HG03066 (cell line): ENCODE results near the gene OR8A1.

Experiments
- ATAC-seq: cut with Tn5 transposase; IDR thresholded peaks from one replicate; pipeline ENCODE4 v1.9.1; 2021; ENCODE audit warnings: low read depth; ENCODE audit not compliant: unreplicated experiment

Gene OR8A1

DNA sequence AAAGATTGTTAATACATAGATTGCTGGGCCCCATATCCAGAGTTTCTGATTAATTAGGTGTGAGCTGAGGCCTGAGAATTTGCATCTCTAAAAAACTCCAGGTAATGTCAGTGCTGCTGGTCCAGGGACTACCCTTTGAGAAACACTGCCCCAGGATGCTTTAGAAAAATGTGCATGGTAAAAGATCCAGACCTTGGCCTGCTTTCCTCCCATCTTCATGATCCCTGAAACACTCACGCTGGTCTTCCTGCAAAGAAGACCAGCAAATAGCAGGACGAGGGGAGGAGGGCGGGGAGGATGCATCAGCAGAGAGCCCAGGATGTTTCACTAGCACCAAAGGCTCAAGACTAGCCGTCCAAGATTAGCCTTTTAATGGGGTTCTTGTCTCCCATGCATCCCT, at the start of gene OR8A1:
OR8A1 (plus strand) TSS at position 301 of the 400 bp plus-strand sequence. CDS start 123 bp downstream, outside the sequence.
- ATAC-seq, result no peak

DNA sequence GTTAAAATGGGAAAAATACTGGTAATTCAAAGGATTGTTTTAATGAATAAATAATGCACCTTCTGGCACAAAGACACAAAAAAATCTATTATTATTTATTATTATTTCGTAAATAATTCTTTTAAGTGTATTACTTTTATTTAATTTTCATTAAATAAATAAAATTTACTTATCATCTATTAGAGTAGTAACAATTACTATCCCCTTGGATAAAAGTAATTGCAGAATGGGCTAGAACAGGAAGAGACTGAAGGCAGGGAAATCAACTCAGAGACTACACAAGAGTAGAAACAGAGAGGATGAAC, 49.3 kb upstream of the OR8A1 start:
- no peak for ATAC-seq

DNA sequence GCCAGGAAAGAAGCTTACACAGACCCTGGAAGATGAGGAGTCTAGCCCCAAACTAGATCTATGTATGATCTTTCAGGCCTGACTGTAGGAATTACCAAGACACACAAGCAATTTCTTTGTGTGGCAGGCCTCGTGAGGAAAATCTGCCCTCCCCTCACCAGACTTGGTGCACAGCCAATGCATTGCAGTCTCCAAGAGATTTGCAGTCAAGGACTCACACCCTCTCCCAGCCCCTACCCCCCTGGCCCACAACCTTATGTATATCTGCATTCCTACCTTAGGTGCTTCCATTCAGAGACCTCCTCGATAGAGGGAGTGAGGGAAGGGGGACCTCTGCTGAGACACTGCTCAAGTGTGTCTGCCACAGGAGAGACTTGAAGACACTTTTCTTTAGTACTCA, 36.2 kb upstream of the OR8A1 start:
- no peak for ATAC-seq

DNA sequence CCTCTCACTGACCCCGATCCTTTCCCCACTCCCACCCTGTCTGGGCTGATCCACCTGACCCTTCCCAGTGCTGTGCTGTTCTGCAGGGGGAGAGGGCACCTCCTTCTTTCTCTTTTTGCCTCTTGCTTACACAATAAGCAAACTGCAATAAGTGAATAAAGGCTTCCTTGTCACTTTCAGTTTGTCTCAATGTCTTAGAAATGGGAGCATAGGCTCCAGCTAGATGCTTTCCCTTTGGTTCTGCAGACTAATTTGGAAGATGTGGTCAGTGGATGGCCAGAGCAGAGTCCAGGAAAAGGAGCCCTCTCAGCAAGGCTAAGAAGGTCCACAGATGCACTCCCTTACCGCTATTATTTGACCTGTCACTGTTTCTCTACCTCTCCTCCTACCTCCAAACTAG, 35.7 kb upstream of the OR8A1 start:
- ATAC-seq, result no peak

DNA sequence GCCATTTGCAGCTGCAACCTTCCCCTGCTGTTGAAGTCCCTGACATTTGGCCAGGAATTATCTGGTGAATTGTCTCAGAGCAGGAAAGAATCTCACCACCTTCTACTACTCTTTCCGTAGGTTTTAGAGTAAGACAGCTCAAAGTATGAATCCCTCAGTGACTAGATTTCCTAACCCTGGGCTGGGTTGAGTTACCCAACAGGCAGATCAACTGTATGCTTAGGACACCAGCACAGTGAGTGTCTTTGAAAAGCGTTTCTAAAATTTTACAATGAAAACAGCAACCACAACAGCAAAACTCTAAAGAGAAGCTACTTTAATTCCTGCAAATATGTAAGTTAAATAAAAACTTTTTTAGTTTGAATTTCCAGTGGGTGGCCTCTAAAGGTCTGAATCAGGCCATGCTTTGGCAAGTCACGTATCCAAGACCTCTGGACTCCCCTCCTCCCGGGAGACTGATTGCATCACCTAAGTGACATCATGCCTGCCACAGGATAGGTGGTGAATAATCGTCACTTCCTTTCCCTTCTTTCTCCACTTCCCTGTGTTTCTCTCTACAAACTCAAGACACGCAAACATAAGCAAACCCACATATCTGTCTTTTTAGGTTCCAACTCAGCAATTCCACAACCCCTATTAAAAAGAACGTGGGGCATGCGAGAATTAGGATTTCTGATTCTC, 34.1 kb upstream of the OR8A1 start:
- ATAC-seq, result no peak

DNA sequence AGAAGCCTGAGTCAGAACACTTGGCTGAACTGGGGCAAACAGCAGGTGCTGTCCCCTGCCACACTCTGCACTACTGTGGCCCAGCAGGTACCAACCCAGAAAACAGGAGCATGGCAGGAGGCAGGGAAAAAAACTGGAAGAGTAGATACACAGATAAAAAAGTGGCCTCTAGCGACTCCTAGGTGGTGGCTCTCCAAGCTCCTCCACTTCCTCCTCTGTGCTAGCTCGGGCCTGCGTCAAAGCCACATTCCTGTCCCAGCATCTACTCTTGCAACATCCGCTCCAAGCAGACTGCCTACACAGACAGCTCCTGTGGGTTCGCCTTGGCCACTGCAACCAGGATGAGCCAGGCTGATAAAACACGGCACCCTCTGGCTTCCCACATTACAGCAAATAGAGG, 33.3 kb upstream of the OR8A1 start:
- no peak for ATAC-seq

DNA sequence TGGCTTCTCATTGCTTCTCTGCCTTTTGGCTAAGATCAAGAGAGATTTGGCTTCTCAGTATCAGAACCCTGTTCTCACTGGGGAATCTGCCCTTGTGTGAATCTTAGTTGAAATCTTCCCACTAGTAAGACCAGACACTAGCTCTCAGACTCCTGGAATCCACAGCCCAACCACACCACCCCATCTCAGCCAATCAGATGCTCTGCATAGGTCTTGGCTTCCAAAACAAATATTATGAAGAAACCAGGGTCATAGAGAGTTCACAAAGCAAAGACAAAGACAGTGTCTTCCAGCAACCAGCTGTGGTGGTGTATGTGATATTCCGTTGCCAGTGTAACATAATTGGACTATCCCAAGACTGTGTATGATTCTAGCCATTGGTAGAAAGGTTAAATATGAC, 31.8 kb upstream of the OR8A1 start:
- ATAC-seq, result no peak

DNA sequence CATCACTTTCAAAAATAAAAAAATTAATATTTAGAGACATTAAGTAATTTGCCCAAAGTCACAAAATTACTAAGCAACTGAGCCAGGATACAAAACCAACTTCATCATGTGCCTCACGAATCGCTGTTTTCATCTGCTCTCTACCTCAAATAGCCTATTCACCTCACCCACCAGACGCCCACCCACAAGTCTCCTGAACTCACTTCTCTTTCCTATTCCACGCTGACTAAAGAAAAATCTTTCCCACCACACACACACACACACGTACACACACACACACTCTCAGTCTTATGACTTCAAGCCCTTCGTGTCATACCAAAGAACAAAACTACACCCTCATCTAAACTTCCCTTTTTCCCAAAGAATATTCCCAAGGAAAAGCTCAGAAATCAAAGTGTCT, 28.6 kb upstream of the OR8A1 start:
- no peak for ATAC-seq

DNA sequence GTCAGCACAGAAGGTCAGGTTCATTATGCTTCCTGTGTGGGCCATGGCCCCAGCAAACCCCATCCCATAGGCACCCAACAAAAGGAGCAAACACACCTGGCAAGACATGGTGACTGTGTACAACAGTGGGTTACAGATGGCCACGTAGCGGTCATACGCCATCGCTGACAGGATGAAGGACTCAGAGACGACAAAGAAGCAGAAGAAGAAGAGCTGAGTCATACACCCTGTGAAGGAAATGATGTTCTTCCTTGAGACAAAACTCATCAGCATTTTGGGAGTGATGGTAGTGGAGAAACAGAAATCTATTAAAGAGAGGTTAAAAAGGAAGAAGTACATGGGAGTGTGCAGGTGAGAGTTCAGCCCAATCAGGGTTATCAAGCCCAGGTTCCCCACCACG, 26.7 kb upstream of the OR8A1 start:
- no peak for ATAC-seq

DNA sequence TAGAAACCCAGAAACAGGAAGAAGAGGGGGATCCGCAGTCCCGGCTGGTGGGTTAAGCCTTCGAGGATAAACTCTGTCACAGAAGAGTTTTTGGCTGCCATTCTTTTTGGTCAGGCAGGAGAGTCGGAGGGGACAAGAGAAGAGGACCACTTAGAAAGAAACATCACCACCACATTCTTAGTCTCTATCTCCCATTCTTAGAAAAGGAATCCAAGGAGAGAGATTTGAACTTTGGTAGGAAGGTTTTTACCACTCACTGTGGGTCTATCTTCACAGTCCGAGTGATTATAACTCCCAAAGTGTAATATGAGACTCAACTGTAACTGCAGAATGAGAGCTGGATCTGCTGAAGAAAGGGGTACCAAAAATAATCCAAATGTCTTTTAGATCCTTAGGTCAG, 26.2 kb upstream of the OR8A1 start, which contains the start of gene OR8B12:
OR8B12 (minus strand) TSS at position 101 of the 400 bp plus-strand sequence; CDS start at position 101, 0 bp downstream.
- ATAC-seq, result no peak

DNA sequence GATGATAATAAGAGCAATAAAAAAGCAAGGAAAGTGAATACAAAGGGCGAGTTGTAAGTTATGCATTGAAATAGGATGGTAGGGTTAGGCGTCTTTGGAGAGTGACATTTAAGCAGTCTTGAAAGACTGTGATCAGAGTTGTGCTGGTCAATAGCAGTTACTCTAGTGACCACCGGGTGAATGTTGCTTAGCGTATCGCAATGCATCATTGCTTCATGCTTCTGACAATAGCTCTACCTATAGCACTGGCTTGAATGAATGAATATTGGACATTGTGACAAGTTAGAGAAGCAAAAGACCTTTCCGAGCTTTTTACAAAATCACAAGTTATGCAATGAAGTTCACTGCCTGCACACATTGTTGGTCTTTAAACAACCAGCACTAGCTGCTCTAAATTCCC, 18.6 kb upstream of the OR8A1 start:
- ATAC-seq, result no peak

DNA sequence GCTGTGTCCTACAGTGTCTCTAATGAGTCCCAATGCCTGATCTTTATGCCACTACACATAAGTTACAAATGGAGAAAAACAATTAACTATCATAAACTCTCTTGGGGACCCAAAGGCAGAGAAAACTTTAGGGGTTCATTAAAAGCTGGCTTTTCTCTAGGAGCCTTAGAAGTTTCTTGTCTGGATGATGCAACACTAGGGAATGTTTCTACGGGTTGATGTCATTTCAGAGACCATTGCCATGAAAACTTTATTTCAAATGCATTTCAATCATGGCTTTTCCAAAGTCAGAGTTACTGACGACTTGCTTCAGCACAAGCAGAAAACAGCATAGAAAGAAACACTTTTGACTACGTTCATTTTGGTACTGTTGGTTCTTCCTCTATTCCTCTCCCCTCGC, 17.8 kb upstream of the OR8A1 start:
- ATAC-seq, result no peak

DNA sequence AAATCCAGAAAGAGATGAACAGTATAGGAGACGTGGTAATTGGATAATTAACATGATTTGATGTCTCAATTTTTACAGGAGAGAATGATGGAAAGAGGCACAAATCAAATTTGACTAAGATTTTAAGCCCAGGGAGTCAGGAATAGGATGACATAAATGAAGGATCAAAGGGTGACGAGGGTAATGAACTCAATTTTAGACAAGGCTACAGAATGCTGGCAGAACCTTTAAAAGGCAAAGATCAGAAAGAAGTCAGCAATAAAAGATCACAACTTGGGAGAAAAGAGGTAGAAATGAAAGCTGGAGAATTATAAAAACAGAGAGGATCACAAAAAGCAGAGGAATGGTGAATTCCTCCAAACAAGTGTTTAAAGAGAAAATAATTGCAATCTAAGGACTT, 13.0 kb upstream of the OR8A1 start:
- no peak for ATAC-seq

DNA sequence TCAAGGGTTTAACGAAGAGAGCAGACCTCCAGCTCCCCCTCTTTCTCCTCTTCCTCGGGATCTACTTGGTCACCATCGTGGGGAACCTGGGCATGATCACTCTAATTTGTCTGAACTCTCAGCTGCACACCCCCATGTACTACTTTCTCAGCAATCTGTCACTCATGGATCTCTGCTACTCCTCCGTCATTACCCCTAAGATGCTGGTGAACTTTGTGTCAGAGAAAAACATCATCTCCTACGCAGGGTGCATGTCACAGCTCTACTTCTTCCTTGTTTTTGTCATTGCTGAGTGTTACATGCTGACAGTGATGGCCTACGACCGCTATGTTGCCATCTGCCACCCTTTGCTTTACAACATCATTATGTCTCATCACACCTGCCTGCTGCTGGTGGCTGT, 363 bp downstream of the OR8A1 start:
- ATAC-seq, result no peak

DNA sequence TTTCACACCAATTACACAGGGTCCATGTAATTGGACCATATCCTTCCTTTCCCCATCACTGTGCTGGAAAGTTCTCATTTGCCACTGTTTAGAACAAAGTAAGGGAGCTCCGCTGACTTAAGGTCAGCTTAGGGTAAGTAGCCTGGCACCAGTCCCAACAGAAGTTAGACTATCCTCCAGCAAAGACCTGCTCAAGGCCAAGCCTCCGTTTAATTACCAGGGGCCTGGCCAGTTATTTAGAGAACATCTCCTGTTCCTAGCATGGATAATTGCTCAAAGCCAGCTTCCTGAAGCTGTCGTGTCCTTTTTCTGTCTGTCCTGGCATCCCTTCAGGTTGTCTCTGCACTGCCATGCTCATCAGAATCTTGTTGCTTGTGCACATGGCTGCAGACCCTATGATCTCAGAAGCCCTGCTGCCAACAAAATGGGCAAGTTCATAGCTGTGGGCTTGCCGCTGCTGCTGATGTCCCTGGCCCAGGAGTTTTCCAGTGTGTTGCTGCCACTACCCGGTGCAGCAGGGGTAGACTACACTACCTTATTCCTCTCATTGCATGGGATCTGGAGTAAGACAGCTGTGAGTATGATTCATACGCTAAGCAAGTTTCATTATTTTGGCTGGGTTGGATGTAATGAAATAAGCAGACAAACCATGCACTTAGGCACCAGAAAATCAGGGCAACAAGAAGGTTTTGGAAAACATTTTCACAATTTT, 8.1 kb downstream of the OR8A1 start:
- ATAC-seq, result no peak

DNA sequence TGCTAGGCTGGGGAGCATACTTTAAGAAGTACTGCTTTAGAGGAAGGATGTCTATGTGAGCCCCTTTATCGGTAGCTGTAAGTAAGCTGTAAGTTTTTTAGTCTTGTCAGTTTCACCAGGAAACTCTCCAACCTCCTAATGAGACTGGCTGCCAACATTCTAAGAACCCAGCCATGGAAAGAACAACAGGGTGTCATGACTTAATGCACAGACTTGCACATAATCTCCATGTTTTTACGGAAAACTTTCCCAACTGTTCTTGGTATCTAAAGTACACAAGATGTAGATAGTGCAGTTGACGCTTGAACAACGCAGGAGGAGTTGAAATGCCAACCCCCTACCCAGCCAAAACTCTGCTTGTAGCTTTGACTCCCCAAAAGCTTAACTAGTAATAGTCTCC, 9.0 kb downstream of the OR8A1 start:
- ATAC-seq, result no peak

DNA sequence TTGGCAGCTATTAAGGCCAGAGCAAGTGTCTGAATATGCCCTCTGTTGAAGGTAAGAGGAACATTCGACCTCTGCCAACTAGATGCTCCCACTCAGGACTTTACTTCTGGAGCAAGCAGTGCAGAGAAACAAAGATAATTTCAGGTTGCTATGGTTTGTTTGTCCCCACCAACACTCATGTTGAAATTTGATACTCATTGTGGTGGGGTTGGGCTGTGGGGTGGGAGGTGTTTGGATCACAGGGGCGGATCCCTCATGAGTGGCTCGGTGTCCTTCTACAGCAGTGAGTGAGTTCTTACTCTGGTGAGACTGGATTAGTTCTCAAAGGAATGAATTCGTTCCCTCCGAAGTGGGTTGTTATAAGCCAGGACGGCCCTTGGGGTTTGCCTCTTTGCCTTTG, 12.0 kb downstream of the OR8A1 start:
- ATAC-seq, result no peak

DNA sequence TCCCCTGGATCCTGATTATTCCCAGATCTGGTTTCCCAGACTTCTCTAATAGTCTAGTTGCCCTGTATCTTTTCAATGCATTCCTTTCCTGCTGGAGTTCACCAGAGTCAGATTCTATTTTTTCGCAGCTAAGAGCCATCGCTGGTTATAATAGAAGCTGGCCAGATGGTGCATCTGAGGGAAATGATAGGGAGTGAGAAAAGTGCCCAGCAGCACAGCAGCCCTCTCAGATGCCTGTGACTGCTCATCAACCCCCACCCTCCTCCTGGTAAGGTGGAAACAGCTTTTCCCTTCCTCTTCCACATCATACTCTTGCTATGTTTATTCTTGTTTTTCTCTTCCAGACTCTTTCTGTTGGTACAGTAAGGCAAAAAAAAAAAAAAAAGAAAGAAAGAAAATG, 12.8 kb downstream of the OR8A1 start:
- ATAC-seq, result no peak

DNA sequence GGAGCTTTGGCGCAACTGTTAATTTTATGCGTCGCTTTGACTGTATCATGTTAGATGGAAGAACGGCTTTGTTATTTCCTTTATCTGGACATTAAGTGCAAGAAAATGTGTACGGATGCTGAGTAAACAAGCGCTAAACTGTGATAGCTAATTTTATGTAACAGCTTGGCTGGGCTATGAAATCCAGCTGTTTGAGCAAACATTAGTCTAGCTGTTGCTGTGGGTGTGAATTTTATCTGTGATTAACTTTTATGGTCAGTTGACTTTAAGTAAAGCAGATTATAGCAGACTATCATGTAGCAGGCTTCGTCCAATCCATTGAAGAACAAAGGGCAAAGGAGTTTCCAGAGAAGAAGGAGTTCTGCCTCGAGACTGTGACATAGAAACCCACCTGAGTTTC, 14.0 kb downstream of the OR8A1 start:
- ATAC-seq, result no peak

DNA sequence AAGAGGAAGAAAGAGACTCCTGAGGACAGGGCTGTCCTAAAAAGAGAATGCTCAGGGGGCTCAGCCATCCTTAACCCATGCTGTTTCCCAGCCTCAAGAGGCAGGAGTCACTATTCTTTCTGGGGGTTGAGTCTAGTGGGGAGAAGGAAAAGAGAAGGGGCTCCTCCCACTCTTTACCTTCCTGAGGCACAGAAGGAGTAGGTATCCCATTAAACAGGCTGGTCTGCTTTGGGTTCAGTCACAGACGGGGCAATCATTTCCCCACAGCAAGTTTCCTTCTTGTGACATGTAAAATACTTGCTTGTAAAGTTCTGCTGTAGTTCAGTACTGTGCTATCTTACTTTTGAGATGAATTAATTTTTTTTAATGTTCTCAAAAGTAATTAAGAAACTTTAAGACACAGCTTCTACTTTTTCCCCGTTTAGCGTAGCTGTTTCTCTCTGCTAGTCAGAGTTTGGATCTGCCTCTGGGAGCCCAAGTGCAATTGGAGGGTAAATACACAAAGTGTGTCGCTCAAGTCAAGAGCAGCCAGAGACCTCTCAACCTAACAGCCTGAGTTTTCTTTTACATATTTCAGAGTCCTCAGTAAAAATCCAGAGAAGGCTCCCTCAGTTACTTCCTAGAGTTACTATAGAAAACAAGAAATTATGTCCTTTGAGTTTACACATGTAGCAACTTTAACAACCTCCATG, 15.0 kb downstream of the OR8A1 start:
- no peak for ATAC-seq

DNA sequence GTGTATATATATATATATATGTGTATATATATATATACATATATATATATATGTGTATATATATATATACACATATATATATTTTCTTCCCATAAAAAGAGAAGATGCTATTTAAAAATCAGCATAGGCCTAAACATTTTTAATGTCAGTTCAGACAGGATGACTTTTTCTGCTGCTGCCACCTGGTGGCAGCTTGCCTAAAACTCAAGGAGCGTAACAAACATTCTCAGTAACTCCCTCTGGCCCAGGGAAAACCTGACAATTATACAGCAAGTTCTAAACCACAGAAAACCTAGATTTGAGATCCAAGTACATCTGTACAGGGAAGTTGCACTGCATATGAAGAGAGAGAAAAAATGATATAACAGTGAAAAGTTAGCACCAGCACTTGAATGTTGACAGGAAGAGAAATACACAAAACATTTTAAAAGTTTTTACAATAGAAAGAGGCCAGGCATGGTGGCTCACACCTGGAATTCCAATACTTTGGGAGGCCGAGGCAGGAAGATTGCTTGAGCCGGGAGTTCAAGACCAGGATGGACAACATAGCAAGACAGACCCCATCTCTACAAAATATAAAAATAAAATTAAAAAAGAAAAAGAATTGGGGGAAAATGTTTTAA, 16.6 kb downstream of the OR8A1 start:
- ATAC-seq, result no peak
